ENCODE measurements around the gene EPHA10.

Gene EPHA10

DNA sequence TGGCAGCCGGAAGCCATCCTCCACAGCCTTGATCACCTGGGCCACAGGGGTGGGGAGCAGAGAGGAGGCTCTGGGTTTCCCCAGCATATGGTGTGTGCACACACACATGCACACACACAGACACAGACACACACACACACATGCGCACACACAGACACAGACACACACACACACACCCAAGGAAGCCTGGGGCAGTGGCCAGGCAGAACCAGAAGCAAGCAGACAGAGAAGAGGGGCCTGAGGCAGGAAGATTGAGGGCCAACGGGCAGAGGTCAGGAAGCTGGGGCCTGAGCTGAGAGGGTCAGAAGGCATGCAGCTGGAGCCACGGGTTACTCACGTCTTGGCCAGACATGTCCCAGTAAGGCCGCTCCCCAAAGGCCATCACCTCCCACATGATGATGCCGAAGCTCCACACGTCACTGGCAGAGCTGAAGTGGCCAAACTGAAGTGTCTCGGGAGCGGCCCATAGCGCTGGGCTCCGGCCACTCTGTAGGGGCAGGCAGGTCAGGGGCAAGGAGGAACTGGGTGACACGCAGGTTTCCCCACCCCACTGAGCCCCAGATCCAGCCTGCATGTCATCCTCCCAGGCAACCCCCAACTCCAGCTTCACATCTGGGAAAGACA lies 45.2 kb downstream of the EPHA10 start:
- no peaks in the 10 kb centered on the region for H4K20me1 ChIP-seq (ENCODE audit: insufficient read depth)

DNA sequence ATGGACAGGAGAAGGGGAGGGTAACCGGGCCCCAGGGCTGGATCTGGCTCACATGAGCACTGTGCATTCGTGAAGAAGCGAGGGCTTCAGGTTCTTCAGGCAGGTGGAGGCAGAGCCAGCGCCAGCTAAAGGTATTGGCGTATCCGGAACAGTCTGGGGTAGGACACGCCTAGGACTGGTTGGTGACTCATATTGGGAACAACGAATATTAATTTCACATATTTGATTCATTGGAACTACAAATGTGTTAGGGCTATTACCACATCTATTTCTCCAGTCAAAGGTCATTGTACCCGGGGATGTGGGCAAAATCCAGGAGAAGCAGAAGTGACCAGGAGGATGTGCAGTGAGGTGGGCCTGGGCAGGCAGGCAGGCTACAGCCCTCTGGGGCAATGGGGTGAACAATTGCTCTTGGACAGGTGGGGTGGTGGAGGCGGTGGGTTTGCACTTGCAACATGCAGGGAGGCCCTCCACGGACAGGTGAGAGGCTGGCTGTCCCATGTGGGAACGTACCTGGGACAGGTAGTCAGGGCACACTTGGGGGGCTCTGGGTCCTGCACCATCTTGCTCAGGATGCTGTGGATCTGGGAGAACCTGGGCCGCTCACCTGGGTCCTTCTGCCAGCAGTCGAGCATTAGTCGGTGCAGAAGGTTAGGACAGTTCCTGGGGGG lies 45.9 kb downstream of the EPHA10 start:
- no peak overlapping the region for H2AFZ ChIP-seq (ENCODE audit: low read depth)
- no peaks in the 10 kb centered on the region for H4K20me1 ChIP-seq (ENCODE audit: insufficient read depth)
- no peaks in the 10 kb centered on the region for H3K79me2 ChIP-seq (ENCODE audit: insufficient read depth, low read depth)
- no peak overlapping the region for H3K9ac ChIP-seq
- H3K36me3 ChIP-seq (ENCODE audit: insufficient read depth): no peaks in the 10 kb centered on the region
- TF ChIP-seq, protein P1, sequence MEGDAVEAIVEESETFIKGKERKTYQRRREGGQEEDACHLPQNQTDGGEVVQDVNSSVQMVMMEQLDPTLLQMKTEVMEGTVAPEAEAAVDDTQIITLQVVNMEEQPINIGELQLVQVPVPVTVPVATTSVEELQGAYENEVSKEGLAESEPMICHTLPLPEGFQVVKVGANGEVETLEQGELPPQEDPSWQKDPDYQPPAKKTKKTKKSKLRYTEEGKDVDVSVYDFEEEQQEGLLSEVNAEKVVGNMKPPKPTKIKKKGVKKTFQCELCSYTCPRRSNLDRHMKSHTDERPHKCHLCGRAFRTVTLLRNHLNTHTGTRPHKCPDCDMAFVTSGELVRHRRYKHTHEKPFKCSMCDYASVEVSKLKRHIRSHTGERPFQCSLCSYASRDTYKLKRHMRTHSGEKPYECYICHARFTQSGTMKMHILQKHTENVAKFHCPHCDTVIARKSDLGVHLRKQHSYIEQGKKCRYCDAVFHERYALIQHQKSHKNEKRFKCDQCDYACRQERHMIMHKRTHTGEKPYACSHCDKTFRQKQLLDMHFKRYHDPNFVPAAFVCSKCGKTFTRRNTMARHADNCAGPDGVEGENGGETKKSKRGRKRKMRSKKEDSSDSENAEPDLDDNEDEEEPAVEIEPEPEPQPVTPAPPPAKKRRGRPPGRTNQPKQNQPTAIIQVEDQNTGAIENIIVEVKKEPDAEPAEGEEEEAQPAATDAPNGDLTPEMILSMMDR (conservative IDR thresholded peaks at IDR 0.05; ENCODE audit: low read depth, low read length): no peak
- H3K27ac ChIP-seq: no peak overlapping the region
- no peaks in the 10 kb centered on the region for H3K27me3 ChIP-seq (ENCODE audit: insufficient read depth, low read depth)
- H3K4me3 ChIP-seq (IDR thresholded peaks at IDR 0.05; ENCODE audit: insufficient read depth, low read depth, low read length): no peak overlapping the region
- no peak overlapping the region for H3K4me2 ChIP-seq
- H3K4me1 ChIP-seq (ENCODE audit: low read depth, poor library complexity, severe bottlenecking): no peaks in the 10 kb centered on the region

More for the DNA sequence above, 45.2 kb downstream of the EPHA10 start:
- H3K79me2 ChIP-seq (ENCODE audit: insufficient read depth, low read depth): no peaks in the 10 kb centered on the region
- no peak overlapping the region for H2AFZ ChIP-seq (ENCODE audit: low read depth)
- H3K4me2 ChIP-seq: no peak overlapping the region
- no peaks in the 10 kb centered on the region for H3K27me3 ChIP-seq (ENCODE audit: insufficient read depth, low read depth)
- H3K27ac ChIP-seq: no peak overlapping the region
- H3K9ac ChIP-seq: no peak overlapping the region
- no peak overlapping the region for H3K4me3 ChIP-seq (IDR thresholded peaks at IDR 0.05; ENCODE audit: insufficient read depth, low read depth, low read length)
- TF ChIP-seq, protein P1 (conservative IDR thresholded peaks at IDR 0.05; ENCODE audit: low read depth, low read length): no peak
- H3K36me3 ChIP-seq (ENCODE audit: insufficient read depth): no peaks in the 10 kb centered on the region
- H3K4me1 ChIP-seq (ENCODE audit: low read depth, poor library complexity, severe bottlenecking): no peaks in the 10 kb centered on the region

DNA sequence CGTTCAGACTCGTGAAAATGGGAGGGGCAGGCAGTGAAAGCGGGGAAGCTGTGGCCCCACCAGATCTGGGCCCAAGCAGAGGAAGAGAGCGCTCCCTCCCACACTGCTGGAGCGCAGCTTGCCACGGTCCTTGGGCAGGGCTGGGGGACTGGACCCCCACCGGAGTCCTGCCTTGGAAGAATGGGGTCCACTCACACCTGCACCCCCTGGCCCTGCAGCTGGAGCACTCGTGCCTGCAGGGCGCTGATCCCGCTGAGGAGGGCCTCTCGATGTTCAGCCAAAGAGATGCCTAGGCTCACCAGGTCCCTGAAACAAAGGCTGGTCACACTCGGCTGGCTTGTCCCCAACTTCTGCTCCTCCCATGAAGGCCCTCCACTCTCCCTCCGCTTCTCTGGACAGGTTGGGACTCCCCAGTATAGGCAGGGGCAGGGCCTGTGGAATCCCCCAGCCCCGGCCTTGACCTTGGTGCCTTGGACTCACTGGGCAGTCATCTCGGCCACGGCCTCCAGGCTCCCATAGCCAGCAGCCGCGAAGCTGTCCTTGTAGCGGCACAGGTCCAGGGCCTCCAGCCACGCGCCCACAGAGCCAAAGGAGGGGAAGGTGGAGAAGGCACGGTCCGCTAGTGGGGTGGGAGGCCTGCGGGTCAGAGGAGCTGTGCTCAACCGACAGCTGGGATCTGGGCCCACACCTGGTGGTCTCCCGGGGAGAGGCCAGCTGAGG lies 46.6 kb downstream of the EPHA10 start:
- no peak overlapping the region for H3K4me2 ChIP-seq
- H3K36me3 ChIP-seq (ENCODE audit: insufficient read depth): no peaks in the 10 kb centered on the region
- H4K20me1 ChIP-seq (ENCODE audit: insufficient read depth): no peaks in the 10 kb centered on the region
- H3K4me3 ChIP-seq (IDR thresholded peaks at IDR 0.05; ENCODE audit: insufficient read depth, low read depth, low read length): no peak overlapping the region
- no peaks in the 10 kb centered on the region for H3K27me3 ChIP-seq (ENCODE audit: insufficient read depth, low read depth)
- TF ChIP-seq, protein P1 (conservative IDR thresholded peaks at IDR 0.05; ENCODE audit: low read depth, low read length): no peak
- H3K27ac ChIP-seq: no peak overlapping the region
- H3K9ac ChIP-seq: no peak overlapping the region
- no peaks in the 10 kb centered on the region for H3K79me2 ChIP-seq (ENCODE audit: insufficient read depth, low read depth)
- H2AFZ ChIP-seq (ENCODE audit: low read depth): no peak overlapping the region
- no peaks in the 10 kb centered on the region for H3K4me1 ChIP-seq (ENCODE audit: low read depth, poor library complexity, severe bottlenecking)

DNA sequence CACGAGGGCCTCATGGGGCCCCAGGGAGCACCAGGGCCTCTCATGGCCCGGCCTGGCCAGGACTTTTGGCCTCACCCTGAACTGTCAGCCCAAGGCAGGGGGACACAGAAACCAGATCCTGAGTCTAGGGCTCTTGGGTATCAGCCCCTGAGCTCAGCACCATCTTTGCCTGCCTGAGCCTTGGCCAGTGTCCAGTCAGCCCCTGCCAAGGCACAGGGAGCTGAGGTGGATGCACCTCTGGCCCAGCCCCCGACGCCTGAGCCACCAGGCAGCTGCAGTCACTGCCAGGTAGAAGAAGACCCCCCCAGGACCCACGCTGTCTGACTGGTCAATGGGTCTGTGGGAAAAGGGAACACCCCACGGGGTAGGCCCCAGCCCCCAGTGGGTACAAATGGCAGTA lies 47.3 kb downstream of the EPHA10 start:
- Histone ChIP-seq H3K4me2 (no peak overlapping the region), H3K4me3 (IDR thresholded peaks at IDR 0.05; ENCODE audit: insufficient read depth, low read depth, low read length) (no peak overlapping the region), H2AFZ (ENCODE audit: low read depth) (no peak overlapping the region), H3K9ac (no peak overlapping the region), H3K27me3 (ENCODE audit: insufficient read depth, low read depth) (no peaks in the 10 kb centered on the region), H3K79me2 (ENCODE audit: insufficient read depth, low read depth) (no peaks in the 10 kb centered on the region), H3K36me3 (ENCODE audit: insufficient read depth) (no peaks in the 10 kb centered on the region), H3K4me1 (ENCODE audit: low read depth, poor library complexity, severe bottlenecking) (no peaks in the 10 kb centered on the region), H3K27ac (no peak overlapping the region), H4K20me1 (ENCODE audit: insufficient read depth) (no peaks in the 10 kb centered on the region)
- TF ChIP-seq, protein P1 (conservative IDR thresholded peaks at IDR 0.05; ENCODE audit: low read depth, low read length): no peak
